Stimulated activated naive CD8-positive, alpha-beta T cell treated with anti-CD3 and anti-CD28 coated beads, Interleukin-15, amount 100 ng/mL, for 72 hours (primary cell): ENCODE measurements around the gene SEH1L.
"Not testable (repeated sequence)": the region's sequence is repeated elsewhere in the genome, so short reads cannot be mapped to it uniquely, and the experiment has no call there.

ENCODE experiments used
- ATAC-seq: fragments of 150-1000 bp; cut with Tn5 transposase; 2 replicates; pipeline ENCODE4 v1.10.0; 2021; ENCODE audit warnings: mild to moderate bottlenecking, moderate library complexity
- DNase-seq, 2 donors: peaks; one replicate each; pipeline ENCODE4 v3.0.0; 2021 to 2022
- H3K27ac Mint-ChIP-seq, 2 donors: one replicate each; pipeline ENCODE4 v1.8.0; 2022; ENCODE audit warnings: mild to moderate bottlenecking in 2 of 2, mixed read lengths in 2 of 2, moderate library complexity in 2 of 2
- H3K27me3 Mint-ChIP-seq: one replicate; pipeline ENCODE4 v1.8.0; 2022; ENCODE audit warnings: mixed read lengths
- H3K4me1 Mint-ChIP-seq: one replicate; pipeline ENCODE4 v1.8.0; 2022; ENCODE audit warnings: mild to moderate bottlenecking, mixed read lengths
- H3K4me3 Mint-ChIP-seq, 2 donors: one replicate each; pipeline ENCODE4 v1.8.0; 2022; ENCODE audit warnings: mild to moderate bottlenecking in 2 of 2, mixed read lengths in 2 of 2, moderate library complexity in 1 of 2
- H3K9me3 Mint-ChIP-seq, 2 donors: one replicate each; pipeline ENCODE4 v1.8.0; 2022; ENCODE audit warnings: mixed read lengths in 2 of 2

Gene SEH1L

DNA sequence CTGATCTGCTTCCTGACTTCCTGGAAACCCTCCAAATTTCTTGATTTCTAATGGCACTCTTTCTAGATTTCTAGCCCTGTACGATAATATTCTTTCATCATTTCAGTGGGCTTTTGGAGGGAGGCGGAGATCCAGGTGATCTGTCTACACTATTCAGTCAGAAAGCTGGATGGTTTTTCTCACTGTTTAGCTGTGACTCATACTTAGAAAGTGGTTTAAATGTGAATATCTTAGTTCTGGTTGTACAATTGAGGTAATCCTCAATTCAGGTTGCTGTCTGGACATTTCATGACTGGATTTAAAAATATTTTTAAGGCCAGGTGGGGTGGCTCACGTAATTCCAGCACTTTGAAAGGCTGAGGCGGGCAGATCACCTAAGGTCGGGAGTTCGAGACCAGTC is 20.8 kb downstream of the SEH1L start:
- H3K27ac Mint-ChIP-seq: no peak overlapping the region
- DNase-seq (no peak), ATAC-seq (peak; percentile 82)
- no peak overlapping the region for H3K4me3 Mint-ChIP-seq
- no peaks in the 10 kb centered on the region for H3K9me3 Mint-ChIP-seq
- H3K27me3 Mint-ChIP-seq: no peaks in the 10 kb centered on the region
- peaks cover 20% of the 10 kb centered on the region for H3K4me1 Mint-ChIP-seq

DNA sequence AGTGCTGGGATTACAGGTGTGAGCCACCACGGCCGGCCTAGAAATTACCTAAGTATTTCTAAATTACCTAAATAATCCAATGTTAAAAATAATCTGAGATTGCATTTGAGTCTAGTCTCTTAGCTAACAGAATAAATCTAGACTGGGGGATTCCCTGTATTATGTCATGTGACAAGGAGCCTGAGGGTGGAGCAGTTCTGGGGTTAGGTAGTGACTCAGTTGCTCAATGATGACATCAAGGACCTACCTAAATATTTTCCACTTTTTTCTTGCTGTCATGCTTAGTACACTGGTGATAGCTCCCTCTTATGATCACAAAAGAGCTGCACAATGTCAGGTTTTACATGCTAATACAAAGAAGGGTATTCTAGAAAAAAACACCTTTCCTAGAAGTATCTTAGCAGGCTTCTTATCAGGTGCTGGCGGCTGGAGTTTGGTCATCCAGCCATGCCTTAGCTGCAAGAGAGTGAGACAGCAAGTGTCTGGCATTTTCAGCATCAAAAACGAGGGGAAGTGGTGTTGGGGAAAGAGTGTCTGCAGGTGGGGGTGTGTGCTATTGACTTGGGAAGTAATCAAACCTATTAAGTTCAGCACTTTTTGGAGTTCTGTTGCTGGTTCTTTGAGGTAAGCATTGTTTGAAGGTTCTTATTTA is 25.9 kb downstream of the SEH1L start:
- DNase-seq (no peak), ATAC-seq (peak; percentile 57)
- Mint-ChIP-seq H3K4me1 (peaks cover 9% of the 10 kb centered on the region), H3K27me3 (no peaks in the 10 kb centered on the region), H3K27ac (no peak overlapping the region), H3K4me3 (no peak overlapping the region), H3K9me3 (no peaks in the 10 kb centered on the region)

GRCh38 chr18:12975488-12975887 is 27.7 kb downstream of the SEH1L start:
- no peaks in the 10 kb centered on the region for H3K27me3 Mint-ChIP-seq
- no peaks in the 10 kb centered on the region for H3K9me3 Mint-ChIP-seq
- DNase-seq (no peak), ATAC-seq (no peak)
- no peak overlapping the region for H3K4me3 Mint-ChIP-seq
- peak overlapping the region in 1 of 2 donors; percentile 0 for H3K27ac Mint-ChIP-seq
- H3K4me1 Mint-ChIP-seq: peaks cover 6% of the 10 kb centered on the region

DNA sequence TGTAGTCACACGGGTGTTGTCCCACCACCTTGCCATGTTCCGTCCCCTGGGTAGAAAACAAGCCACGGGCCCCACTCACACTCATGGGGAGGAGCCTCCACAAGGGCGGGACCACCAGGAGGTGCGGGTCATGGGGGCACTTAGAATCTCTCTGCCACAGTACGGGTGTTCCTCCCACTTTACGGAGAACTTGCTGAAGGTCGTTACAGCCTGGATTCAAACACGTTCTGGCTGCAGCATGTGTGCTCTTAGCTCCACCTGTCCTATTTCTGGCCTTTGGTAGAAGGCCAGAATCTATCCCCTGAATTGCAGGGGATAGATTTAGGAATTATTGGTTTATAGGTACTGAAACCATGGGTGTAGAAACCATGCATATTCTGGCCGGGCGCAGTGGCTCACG is 28.5 kb downstream of the SEH1L start:
- DNase-seq (no peak), ATAC-seq (no peak)
- H3K27me3 Mint-ChIP-seq: no peaks in the 10 kb centered on the region
- H3K4me3 Mint-ChIP-seq: no peak overlapping the region
- no peaks in the 10 kb centered on the region for H3K9me3 Mint-ChIP-seq
- H3K27ac Mint-ChIP-seq: no peak overlapping the region
- peaks cover 6% of the 10 kb centered on the region for H3K4me1 Mint-ChIP-seq

DNA sequence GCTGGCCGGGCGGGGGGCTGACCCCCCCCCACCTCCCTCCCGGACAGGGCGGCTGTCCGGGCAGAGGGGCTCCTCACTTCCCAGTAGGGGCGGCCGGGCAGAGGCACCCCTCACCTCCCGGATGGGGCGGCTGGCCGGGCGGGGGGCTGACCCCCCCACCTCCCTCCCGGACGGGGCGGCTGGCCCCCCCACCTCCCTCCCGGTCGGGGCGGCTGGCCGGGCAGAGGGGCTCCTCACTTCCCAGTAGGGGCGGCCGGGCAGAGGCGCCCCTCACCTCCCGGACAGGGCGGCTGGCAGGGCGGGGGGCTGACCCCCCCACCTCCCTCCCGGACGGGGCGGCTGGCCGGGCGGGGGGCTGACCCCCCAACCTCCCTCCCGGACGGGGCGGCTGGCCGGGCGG is 32.3 kb downstream of the SEH1L start:
- not testable (repeated sequence) for H3K4me1 Mint-ChIP-seq, H3K9me3 Mint-ChIP-seq, H3K27ac Mint-ChIP-seq, DNase-seq, H3K4me3 Mint-ChIP-seq, H3K27me3 Mint-ChIP-seq
- peak; percentile 58 for ATAC-seq

DNA sequence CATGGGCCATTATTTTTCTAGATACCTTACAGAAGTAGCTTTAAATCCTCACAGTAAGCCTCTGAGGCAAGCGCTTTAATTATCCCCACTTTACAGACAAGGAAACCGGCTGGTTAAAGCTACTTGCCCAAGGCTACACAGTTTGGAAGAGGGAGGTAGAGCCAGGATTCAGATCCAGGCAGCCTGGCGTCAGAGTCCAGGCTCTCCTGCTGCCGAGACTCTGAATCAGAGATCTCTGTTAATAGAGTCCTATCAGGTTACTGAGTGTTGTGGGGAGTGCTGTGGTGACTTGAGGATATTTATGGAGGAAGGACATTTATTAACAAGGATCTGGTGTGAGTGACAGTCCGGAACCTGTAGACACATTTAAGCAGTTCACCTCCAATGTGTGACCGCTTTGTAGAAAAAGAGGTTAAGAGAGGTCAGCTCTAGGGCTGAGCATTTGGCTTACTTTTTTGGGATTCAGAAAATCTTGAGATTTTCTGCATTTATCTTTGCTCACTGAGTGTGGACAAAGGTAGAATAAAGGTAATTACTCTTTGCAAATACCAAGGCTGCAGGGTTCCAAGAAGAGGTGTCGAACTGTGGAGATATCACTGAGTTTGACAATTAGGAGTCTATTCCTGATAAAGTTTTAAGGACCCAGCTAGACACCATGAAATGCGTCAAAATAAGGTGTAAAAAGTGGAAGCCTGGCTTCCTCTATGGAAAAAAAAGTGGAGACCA is 41.7 kb downstream of the SEH1L start:
- Mint-ChIP-seq H3K4me3 (peak overlapping the region; percentile 94), H3K27ac (peak overlapping the region; percentile 77 to 86), H3K9me3 (no peaks in the 10 kb centered on the region), H3K27me3 (no peaks in the 10 kb centered on the region), H3K4me1 (peaks cover 24% of the 10 kb centered on the region)
- DNase-seq (no peak), ATAC-seq (no peak)

- peak overlapping the region; percentile 77 to 86 for H3K27ac Mint-ChIP-seq
- peak; percentile 49 to 77 for DNase-seq
- H3K4me1 Mint-ChIP-seq: peaks cover 24% of the 10 kb centered on the region
- no peaks in the 10 kb centered on the region for H3K27me3 Mint-ChIP-seq
- ATAC-seq: peak; percentile 49
- no peaks in the 10 kb centered on the region for H3K9me3 Mint-ChIP-seq
- peak overlapping the region; percentile 94 for H3K4me3 Mint-ChIP-seq
Measured at GRCh38 chr18:12990123-12990475, 42.3 kb downstream of the SEH1L start.

DNA sequence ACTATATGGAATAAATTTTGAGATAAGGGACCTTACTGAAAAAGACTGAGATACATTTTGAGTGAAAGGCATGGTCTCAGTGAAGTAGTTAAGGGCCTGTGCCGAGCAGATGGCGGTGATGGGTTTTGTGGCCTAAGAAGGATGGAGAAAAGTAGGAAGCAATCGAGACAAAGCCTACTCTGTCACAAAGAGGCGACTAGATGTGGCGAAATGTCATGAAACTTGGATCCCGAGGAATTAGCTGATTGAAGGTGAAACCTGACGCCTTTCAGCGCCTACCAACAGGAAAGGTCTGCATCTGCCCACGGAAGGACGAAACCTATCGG is 42.8 kb downstream of the SEH1L start:
- no peak for DNase-seq
- peak overlapping the region; percentile 94 for H3K4me3 Mint-ChIP-seq

GRCh38 chr18:12990967-12991820 is 43.4 kb downstream of the SEH1L start, which contains the start of gene CEP192:
CEP192 (plus strand) TSS chr18:12991362; CDS start chr18:12999425, 8,063 bp downstream.
- peak; percentile 88 for ATAC-seq
- H3K27ac Mint-ChIP-seq: peak within 1 kb of the TSS; percentile 77 to 95
- peak; percentile 98 to 99 for DNase-seq
- H3K9me3 Mint-ChIP-seq: no peaks in the 10 kb centered on the region
- H3K4me3 Mint-ChIP-seq: peak within 1 kb of the TSS; percentile 94
- peaks cover 24% of the 10 kb centered on the region for H3K4me1 Mint-ChIP-seq
- H3K27me3 Mint-ChIP-seq: no peaks in the 10 kb centered on the region

More for the DNA sequence above, 42.8 kb downstream of the SEH1L start:
- Mint-ChIP-seq H3K9me3 (no peaks in the 10 kb centered on the region), H3K4me1 (peaks cover 24% of the 10 kb centered on the region), H3K27me3 (no peaks in the 10 kb centered on the region), H3K27ac (peak overlapping the region; percentile 77 to 86)
- no peak for ATAC-seq

- DNase-seq: no peak
- Mint-ChIP-seq H3K4me3 (peak overlapping the region; percentile 94), H3K27me3 (no peaks in the 10 kb centered on the region)
Measured at GRCh38 chr18:12991821-12992179, 44.0 kb downstream of the SEH1L start.

GRCh38 chr18:12993439-12993838 is 45.6 kb downstream of the SEH1L start:
- no peaks in the 10 kb centered on the region for H3K9me3 Mint-ChIP-seq
- H3K27me3 Mint-ChIP-seq: no peaks in the 10 kb centered on the region
- ATAC-seq (no peak), DNase-seq (no peak)
- H3K4me1 Mint-ChIP-seq: peaks cover 24% of the 10 kb centered on the region
- no peak overlapping the region for H3K27ac Mint-ChIP-seq
- peak overlapping the region in 1 of 2 donors; percentile 40 for H3K4me3 Mint-ChIP-seq

More at GRCh38 chr18:12991821-12992179, 44.0 kb downstream of the SEH1L start:
- no peak for ATAC-seq
- H3K4me1 Mint-ChIP-seq: peaks cover 24% of the 10 kb centered on the region
- H3K9me3 Mint-ChIP-seq: no peaks in the 10 kb centered on the region
- H3K27ac Mint-ChIP-seq: peak overlapping the region; percentile 77 to 95

GRCh38 chr18:12995424-12995823 is 47.6 kb downstream of the SEH1L start:
- H3K27ac Mint-ChIP-seq: no peak overlapping the region
- peaks cover 11% of the 10 kb centered on the region for H3K4me1 Mint-ChIP-seq
- DNase-seq: no peak
- H3K4me3 Mint-ChIP-seq: no peak overlapping the region
- H3K9me3 Mint-ChIP-seq: no peaks in the 10 kb centered on the region
- ATAC-seq: no peak
- no peaks in the 10 kb centered on the region for H3K27me3 Mint-ChIP-seq

DNA sequence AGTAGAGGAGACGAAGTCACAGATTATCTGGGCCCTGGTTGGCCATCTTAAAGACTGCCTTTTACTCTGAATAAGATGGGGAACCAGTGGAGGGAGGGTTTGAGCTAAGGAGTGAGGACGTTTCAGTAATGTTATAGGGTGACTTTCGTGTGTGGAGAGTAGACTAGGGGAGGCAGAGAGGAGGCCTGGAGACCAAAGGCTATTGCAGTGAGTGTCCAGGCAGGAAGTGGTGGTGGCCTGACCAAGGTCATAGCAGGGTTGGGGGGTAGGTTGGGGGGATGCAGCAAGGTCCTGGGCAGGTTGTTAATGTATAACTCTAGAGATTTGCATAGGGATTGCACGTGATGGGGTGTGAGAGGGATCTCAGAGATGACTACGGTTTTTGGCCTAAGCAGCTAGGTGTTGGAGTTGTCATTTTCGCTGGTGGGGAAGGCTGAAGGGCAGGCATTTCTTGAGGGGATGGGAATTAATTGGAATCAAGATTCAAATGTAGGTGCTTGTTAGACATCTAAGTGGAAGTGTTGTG is 48.2 kb downstream of the SEH1L start:
- DNase-seq (no peak), ATAC-seq (no peak)
- Mint-ChIP-seq H3K27ac (no peak overlapping the region), H3K27me3 (no peaks in the 10 kb centered on the region), H3K4me3 (no peak overlapping the region), H3K4me1 (peaks cover 6% of the 10 kb centered on the region), H3K9me3 (no peaks in the 10 kb centered on the region)

DNA sequence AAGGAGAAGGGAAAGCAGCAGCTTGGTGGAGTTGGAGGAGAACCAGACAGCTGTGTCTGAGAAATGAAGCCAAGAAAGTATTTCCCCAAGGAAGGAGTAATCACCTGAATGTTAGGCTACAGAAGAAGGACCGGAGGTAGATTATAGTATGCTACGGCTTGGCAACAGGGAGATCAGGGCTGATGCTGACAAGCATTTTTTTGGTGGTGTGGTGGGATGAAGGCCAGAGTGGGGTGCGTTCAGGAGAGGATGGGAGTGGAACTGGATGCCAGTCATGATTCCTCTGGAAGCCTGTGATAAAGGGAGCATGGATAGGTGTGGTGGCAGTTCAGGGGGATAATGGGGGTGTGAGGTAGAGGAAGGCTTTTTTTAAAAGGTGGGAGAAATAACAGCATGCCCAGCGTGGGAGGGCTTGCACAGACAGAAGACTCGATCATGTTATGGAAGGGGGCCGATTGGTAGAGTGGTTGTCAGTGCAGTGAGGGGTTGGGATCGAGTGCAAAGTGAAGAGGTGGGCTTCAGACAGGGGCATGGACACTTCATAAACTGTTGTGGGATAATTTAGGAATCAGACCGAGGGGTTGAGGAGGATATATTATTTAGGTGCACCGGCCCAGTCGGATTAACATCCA is 49.0 kb downstream of the SEH1L start:
- Mint-ChIP-seq H3K4me1 (peaks cover 5% of the 10 kb centered on the region), H3K4me3 (no peak overlapping the region)

GRCh38 chr18:12997330-12997729 is 49.5 kb downstream of the SEH1L start:
- H3K4me3 Mint-ChIP-seq, H3K27ac Mint-ChIP-seq, DNase-seq, ATAC-seq, H3K4me1 Mint-ChIP-seq, H3K9me3 Mint-ChIP-seq, H3K27me3 Mint-ChIP-seq: not testable (repeated sequence)

More for the DNA sequence above, 49.0 kb downstream of the SEH1L start:
- H3K27me3 Mint-ChIP-seq: no peaks in the 10 kb centered on the region
- ATAC-seq (no peak), DNase-seq (no peak)
- H3K27ac Mint-ChIP-seq: no peak overlapping the region
- H3K9me3 Mint-ChIP-seq: no peaks in the 10 kb centered on the region
